IMR-90 (cell line): ENCODE results near the gene GPR141. TPM values are rescaled to one million over a fixed set of nuclear protein-coding genes. Genes with fewer than 3 reads are reported as not detected.

Source experiments
- ATAC-seq: fragments of 200-7000 bp; cut with Tn5 transposase; 2 replicates; pipeline ENCODE4 v1.9.1; 2020; ENCODE audit warnings: low read depth, mild to moderate bottlenecking, moderate library complexity
- BruUV-seq: library from RNA; stranded (reverse); fragments of 400-500 nt; replicated peaks from 2 replicates; lab custom pipeline; 2021; lab: Mats Ljungman, UMichigan
- CTCF ChIA-PET: fragments of 300-600 bp; formaldehyde crosslinking; extraction: SDS; loops from one replicate; lab custom pipeline; 2021; ENCODE audit warnings: antibody characterized with exemption; lab: Yijun Ruan, JAX
- POLR2A ChIA-PET: fragments of 300-600 bp; sonication (Branson Sonifier 250); formaldehyde crosslinking; loops from one replicate; lab custom pipeline; 2022; ENCODE audit warnings: antibody characterized with exemption; ENCODE audit not compliant: unreplicated experiment; lab: Charles Lee
- DNase-seq: peaks from one replicate; pipeline ENCODE4 v3.0.0; 2013
- H2AFZ ChIP-seq: replicated peaks from 2 replicates; pipeline ENCODE3; 2013; ENCODE audit warnings: low read length, mild to moderate bottlenecking; ENCODE audit not compliant: poor library complexity
- H2AK5ac ChIP-seq: 2 replicates; pipeline ENCODE4 v1.6.1; 2013; ENCODE audit warnings: low read depth, low read length, inconsistent platforms
- H2AK9ac ChIP-seq: replicated peaks from 2 replicates; pipeline ENCODE3; 2013; ENCODE audit warnings: mild to moderate bottlenecking, low read depth, low read length, moderate library complexity; ENCODE audit not compliant: poor library complexity
- H2BK120ac ChIP-seq: 2 replicates; pipeline ENCODE4 v1.6.1; 2013; ENCODE audit warnings: low read depth, low read length, inconsistent platforms
- H2BK15ac ChIP-seq: 3 replicates; pipeline ENCODE4 v1.6.1; 2013; ENCODE audit warnings: low read depth, low read length, inconsistent platforms
- H2BK20ac ChIP-seq: 2 replicates; pipeline ENCODE4 v1.6.1; 2013; ENCODE audit warnings: low read depth, mild to moderate bottlenecking, inconsistent platforms, low read length, moderate library complexity
- H2BK5ac ChIP-seq: 2 replicates; pipeline ENCODE4 v1.6.1; 2013; ENCODE audit warnings: mild to moderate bottlenecking, low read depth, low read length, inconsistent platforms; ENCODE audit not compliant: poor library complexity, severe bottlenecking
- H3K14ac ChIP-seq: replicated peaks from 2 replicates; pipeline ENCODE4 v1.6.1; 2013; ENCODE audit warnings: low read depth, low read length, inconsistent platforms
- H3K18ac ChIP-seq: 2 replicates; pipeline ENCODE4 v1.6.1; 2013; ENCODE audit warnings: low read depth, low read length, control low read depth
- H3K23ac ChIP-seq: 2 replicates; pipeline ENCODE4 v1.6.1; 2013; ENCODE audit warnings: low read depth, low read length, inconsistent platforms
- H3K27ac ChIP-seq: 2 replicates; pipeline ENCODE4 v1.5.1; 2013; ENCODE audit warnings: mild to moderate bottlenecking, control low read depth, low read length; ENCODE audit not compliant: insufficient read depth
- H3K27me3 ChIP-seq: 2 replicates; pipeline ENCODE4 v1.6.1; 2013; ENCODE audit warnings: low read length; ENCODE audit not compliant: control insufficient read depth, insufficient read depth
- H3K36me3 ChIP-seq: 2 replicates; pipeline ENCODE4 v1.6.1; 2013; ENCODE audit warnings: low read length, mixed read lengths; ENCODE audit not compliant: control insufficient read depth, insufficient read depth
- H3K4ac ChIP-seq: 2 replicates; pipeline ENCODE4 v1.6.1; 2013; ENCODE audit warnings: low read depth, low read length, inconsistent platforms
- H3K4me1 ChIP-seq: 2 replicates; pipeline ENCODE4 v1.6.1; 2013; ENCODE audit warnings: low read length, mixed read lengths; ENCODE audit not compliant: control insufficient read depth, insufficient read depth
- H3K4me2 ChIP-seq: 2 replicates; pipeline ENCODE4 v1.6.1; 2013; ENCODE audit warnings: low read depth, mild to moderate bottlenecking, control low read depth, low read length, moderate library complexity
- H3K4me3 ChIP-seq: 2 replicates; pipeline ENCODE4 v1.5.1; 2013; ENCODE audit warnings: low read depth, mild to moderate bottlenecking, control low read depth, low read length, moderate library complexity; ENCODE audit not compliant: insufficient read depth
- H3K56ac ChIP-seq: 2 replicates; pipeline ENCODE4 v1.6.1; 2013; ENCODE audit warnings: low read length, inconsistent platforms; ENCODE audit not compliant: insufficient read depth; ENCODE audit errors: extremely low read depth
- H3K79me1 ChIP-seq, 2 experiments: 2 replicates each; pipeline ENCODE4 v1.6.1; 2013; ENCODE audit warnings: low read length in 2 of 2, inconsistent platforms in 1 of 2, low read depth in 1 of 2
- H3K9ac ChIP-seq: 2 replicates; pipeline ENCODE4 v1.6.1; 2013; ENCODE audit warnings: low read depth, low read length, control low read depth
- H3K9me1 ChIP-seq: 2 replicates; pipeline ENCODE4 v1.6.1; 2013; ENCODE audit warnings: low read length, inconsistent platforms; ENCODE audit not compliant: insufficient read depth
- H3K9me3 ChIP-seq: 2 replicates; pipeline ENCODE4 v1.6.1; 2013; ENCODE audit warnings: low read length; ENCODE audit not compliant: control insufficient read depth, insufficient read depth
- H4K20me1 ChIP-seq: 2 replicates; pipeline ENCODE4 v1.6.1; 2013; ENCODE audit warnings: low read length, inconsistent platforms; ENCODE audit not compliant: insufficient read depth
- H4K5ac ChIP-seq: 2 replicates; pipeline ENCODE4 v1.6.1; 2013; ENCODE audit warnings: mild to moderate bottlenecking, low read depth, low read length, control low read depth
- H4K8ac ChIP-seq, 2 experiments: 2 replicates each; pipeline ENCODE4 v1.6.1; 2013; ENCODE audit warnings: low read depth in 2 of 2, low read length in 2 of 2, control low read depth in 1 of 2, inconsistent platforms in 1 of 2
- H4K91ac ChIP-seq: 2 replicates; pipeline ENCODE4 v1.6.1; 2013; ENCODE audit warnings: low read depth, low read length, inconsistent platforms; ENCODE audit not compliant: insufficient read depth
- BHLHE40 ChIP-seq: fragments of 150-350 bp; IDR thresholded peaks from 2 replicates; pipeline ENCODE4 v1.6.1; 2016; ENCODE audit warnings: mild to moderate bottlenecking, low read depth, low read length
- CHD1 ChIP-seq: IDR thresholded peaks from 2 replicates; pipeline ENCODE4 v1.6.1; 2012; ENCODE audit warnings: low read depth, low read length, improper control_type of control experiment
- FOS ChIP-seq: fragments of 150-350 bp; IDR thresholded peaks from 2 replicates; pipeline ENCODE4 v1.6.1; 2016; ENCODE audit warnings: low read depth, low read length
- MAFK ChIP-seq: IDR thresholded peaks from 2 replicates; pipeline ENCODE4 v1.6.1; 2012; ENCODE audit warnings: low read depth, low read length, improper control_type of control experiment
- NFE2L2 ChIP-seq: fragments of 150-350 bp; IDR thresholded peaks from 2 replicates; pipeline ENCODE4 v1.6.1; 2016; ENCODE audit warnings: low read depth, mild to moderate bottlenecking, low read length
- POLR2A ChIP-seq: IDR thresholded peaks from 2 replicates; pipeline ENCODE4 v1.6.1; 2012; ENCODE audit warnings: mild to moderate bottlenecking, low read depth, low read length
- RFX5 ChIP-seq: IDR thresholded peaks from 2 replicates; pipeline ENCODE4 v1.8.0; 2012; ENCODE audit warnings: low read depth, mild to moderate bottlenecking, low read length, moderate library complexity
- WGBS, 2 experiments: methylation state at CpG; one replicate each; pipeline versions ENCODE4 v1.1.5 to v1.1.7; 2013; ENCODE audit warnings: missing lambda C conversion rate in 2 of 2; ENCODE audit not compliant: insufficient read length in 1 of 2; ENCODE audit errors: extremely low coverage in 2 of 2; 5-methylcytosine and 5-hydroxymethylcytosine counted together
- dilution Hi-C: fragments of 300-500 bp; cut with HindIII; formaldehyde crosslinking; loops from one replicate; pipeline ENCODE4 v1.14.3; 2018; ENCODE audit warnings: low sequenced_read_pairs; ENCODE audit not compliant: unreplicated experiment
- in situ Hi-C: fragments of 300-500 bp; cut with MboI; formaldehyde crosslinking; loops from 3 replicates; pipeline ENCODE4 v1.14.3; 2019; ENCODE audit warnings: low sequenced_read_pairs, inconsistent platforms, mixed read lengths
- intact Hi-C: fragments of 100-400 bp; cut with micrococcal nuclease; formaldehyde crosslinking; loops from 2 replicates; pipeline ENCODE4 v1.10.0; 2022
- polyA plus RNA-seq, 3 experiments: library from polyadenylated mRNA; depleted of rRNA; stranded (reverse); fragments of >200 nt; gene quantifications; 2 replicates each; pipeline ENCODE4 v1.2.3, GENCODE V29; 2012; ENCODE audit warnings: low replicate concordance in 1 of 3
- total RNA-seq: library from RNA; depleted of rRNA; stranded (reverse); fragments of >200 nt; gene quantifications from 2 replicates; pipeline ENCODE4 v1.2.3, GENCODE V29; 2012
- TF ChIP-seq, protein P1 (sequence below): conservative IDR thresholded peaks from 2 replicates; pipeline ENCODE4 v1.5.1; 2012; ENCODE audit warnings: mild to moderate bottlenecking, low read depth, low read length, improper control_type of control experiment

The GPR141 gene
- total and polyA plus RNA-seq, 2 of the 4 experiments (the other 2 are of a cell fraction) = not detected

DNA sequence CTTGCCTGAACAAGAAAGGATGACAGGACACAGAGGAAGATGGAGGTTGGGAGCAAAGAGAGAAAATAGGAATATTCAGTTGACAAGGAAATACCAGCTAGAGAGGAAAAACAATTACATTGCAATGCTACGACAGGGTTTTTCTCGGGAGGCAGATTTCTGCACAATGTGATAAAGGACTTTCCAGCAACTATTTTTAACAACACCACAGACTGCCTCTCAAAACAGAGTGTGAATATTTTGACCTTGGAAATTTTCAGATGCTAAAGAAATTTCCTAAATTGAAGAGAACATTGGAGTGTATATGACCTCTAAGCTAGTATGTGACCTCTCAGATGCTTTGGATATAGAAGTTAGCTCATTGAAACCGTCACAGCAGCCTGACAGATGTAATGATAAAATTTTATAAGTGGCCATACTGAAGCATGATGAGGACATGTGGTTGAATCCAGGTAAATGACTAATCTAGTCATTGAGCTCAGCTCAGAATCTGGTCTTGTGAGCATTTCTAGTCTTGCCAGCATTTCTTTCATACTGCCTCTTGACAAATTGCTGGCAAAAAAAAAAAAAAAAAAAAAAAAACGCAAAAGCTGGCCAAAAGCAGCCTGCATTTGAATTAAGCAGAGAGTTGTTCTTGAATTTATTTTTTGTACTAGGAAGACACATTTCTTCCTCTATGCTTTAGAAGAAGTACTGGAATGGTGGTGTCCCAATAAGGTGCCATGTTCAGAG, 24.4 kb downstream of the GPR141 start:
- Histone ChIP-seq H3K56ac (no peak overlapping the region), H2AK9ac (no peak overlapping the region), H4K8ac (no peak overlapping the region), H2AK5ac (no peak overlapping the region), H3K9ac (no peak overlapping the region), H3K9me1 (no peaks in the 10 kb centered on the region), H3K9me3 (0 out of 2 replicates have a peak, but pooled peaks cover 9% of the 10 kb centered on the region), H3K23ac (no peak overlapping the region), H4K20me1 (no peaks in the 10 kb centered on the region), H2BK5ac (no peak overlapping the region), H3K18ac (no peak overlapping the region), H3K14ac (no peak overlapping the region), H3K4me1 (no peaks in the 10 kb centered on the region), H4K5ac (no peak overlapping the region), H2BK15ac (no peak overlapping the region), H3K4me3 (no peak overlapping the region), H4K91ac (no peak overlapping the region), H2BK120ac (no peak overlapping the region), H3K27me3 (no peaks in the 10 kb centered on the region), H2BK20ac (no peak overlapping the region), H3K4me2 (no peak overlapping the region), H3K4ac (no peak overlapping the region), H3K36me3 (no peaks in the 10 kb centered on the region), H3K27ac (no peak overlapping the region), H2AFZ (no peak overlapping the region), H3K79me1 (no peaks in the 10 kb centered on the region)
- intact Hi-C loops = no loop called here
- in situ Hi-C loops = no loop called here
- ChIA-PET CTCF (no interaction called here), POLR2A (no interaction called here)
- no TSS peak for BruUV-seq
- ATAC-seq (no peak), DNase-seq (no peak)
- no CpG with 5 or more reads among the region's 4 CpGs for WGBS, 2 experiments
- dilution Hi-C loops = no loop called here
- TF ChIP-seq NFE2L2 (no peak), CHD1 (no peak), RFX5 (no peak), MAFK (no peak), POLR2A (no peak), FOS (no peak), BHLHE40 (no peak)
- TF ChIP-seq, protein P1, sequence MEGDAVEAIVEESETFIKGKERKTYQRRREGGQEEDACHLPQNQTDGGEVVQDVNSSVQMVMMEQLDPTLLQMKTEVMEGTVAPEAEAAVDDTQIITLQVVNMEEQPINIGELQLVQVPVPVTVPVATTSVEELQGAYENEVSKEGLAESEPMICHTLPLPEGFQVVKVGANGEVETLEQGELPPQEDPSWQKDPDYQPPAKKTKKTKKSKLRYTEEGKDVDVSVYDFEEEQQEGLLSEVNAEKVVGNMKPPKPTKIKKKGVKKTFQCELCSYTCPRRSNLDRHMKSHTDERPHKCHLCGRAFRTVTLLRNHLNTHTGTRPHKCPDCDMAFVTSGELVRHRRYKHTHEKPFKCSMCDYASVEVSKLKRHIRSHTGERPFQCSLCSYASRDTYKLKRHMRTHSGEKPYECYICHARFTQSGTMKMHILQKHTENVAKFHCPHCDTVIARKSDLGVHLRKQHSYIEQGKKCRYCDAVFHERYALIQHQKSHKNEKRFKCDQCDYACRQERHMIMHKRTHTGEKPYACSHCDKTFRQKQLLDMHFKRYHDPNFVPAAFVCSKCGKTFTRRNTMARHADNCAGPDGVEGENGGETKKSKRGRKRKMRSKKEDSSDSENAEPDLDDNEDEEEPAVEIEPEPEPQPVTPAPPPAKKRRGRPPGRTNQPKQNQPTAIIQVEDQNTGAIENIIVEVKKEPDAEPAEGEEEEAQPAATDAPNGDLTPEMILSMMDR = no peak
